HG03097 (cell line): Measurements from ENCODE around the gene TARDBP.
A peak's percentile ranks its signal among the peaks of the same experiment; 100 is the strongest.
"Not testable (repeated sequence)": the region's sequence is repeated elsewhere in the genome, so short reads cannot be mapped to it uniquely, and the experiment has no call there.

Experiments used
- ATAC-seq: cut with Tn5 transposase; IDR thresholded peaks from one replicate; pipeline ENCODE4 v1.9.1; 2021; ENCODE audit not compliant: unreplicated experiment, low FRiP score

TARDBP gene

DNA sequence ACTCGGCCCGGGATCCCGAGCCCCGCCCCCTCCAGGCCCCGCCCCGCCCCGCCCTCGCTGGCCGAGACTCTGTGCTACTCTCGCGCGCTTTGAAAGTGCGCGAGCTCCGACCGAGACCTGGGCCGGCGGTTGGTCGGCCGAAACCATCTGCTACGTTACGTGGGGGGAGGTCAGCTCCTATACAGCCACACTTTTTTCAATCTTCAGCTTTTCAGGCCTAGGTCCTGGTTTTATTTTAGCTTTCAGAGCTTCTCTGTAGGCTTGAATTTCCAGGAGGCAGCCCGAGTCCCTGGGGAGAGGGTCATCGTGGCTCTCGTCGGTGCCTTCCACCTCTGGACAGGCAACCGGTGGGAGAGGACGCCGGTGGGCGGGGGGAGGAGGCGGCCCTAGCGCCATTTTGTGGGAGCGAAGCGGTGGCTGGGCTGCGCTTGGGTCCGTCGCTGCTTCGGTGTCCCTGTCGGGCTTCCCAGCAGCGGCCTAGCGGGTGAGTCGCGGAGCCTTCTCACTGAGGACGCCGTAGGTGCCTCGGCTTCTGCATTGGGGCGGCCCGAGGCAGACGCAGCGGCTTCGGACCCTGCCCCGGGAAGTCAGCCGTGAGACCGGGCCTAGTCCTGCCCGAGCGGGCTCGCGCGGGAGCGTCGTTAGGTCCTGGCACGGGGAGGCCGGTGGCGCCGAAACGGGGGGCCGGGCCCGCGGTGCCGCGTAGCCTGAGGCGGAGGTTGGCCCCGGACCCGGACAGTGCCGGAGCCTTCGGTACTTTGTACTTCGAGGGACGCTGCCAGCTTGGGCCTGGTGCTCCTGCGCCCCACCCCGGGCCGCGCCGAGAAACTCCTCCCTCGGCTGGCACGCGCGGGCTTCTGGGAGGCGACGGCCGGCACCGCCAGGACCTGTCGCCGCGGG is at the start of gene TARDBP:
Gene TARDBP, plus strand, starts transcription at position 395 of the 900 bp plus-strand sequence. CDS start 1,074 bp downstream, outside the sequence.
- peak; percentile 82 for ATAC-seq

- no peak for ATAC-seq
Observed at GRCh38 chr1:10965546-10966226, 46.8 kb upstream of the TARDBP start.

DNA sequence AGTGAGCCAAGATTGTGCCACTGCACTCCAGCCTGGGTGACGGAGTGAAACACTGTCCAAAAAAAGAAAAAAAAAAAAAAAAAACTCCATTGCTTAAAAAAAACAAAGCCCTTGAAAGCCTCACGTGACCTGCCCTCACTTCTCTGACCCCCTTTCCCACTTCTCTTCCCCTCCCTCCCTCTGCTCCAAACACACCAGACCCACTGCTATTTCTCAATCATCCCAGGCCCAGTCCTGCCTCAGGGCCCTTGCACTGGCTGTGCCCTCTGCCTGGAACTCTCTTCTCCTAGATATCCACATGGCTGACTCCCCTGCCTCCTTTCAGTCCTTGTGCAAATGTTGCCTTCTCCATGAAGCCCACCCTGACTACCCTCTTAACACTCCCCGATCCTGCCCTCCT is 45.4 kb upstream of the TARDBP start:
- no peak for ATAC-seq

DNA sequence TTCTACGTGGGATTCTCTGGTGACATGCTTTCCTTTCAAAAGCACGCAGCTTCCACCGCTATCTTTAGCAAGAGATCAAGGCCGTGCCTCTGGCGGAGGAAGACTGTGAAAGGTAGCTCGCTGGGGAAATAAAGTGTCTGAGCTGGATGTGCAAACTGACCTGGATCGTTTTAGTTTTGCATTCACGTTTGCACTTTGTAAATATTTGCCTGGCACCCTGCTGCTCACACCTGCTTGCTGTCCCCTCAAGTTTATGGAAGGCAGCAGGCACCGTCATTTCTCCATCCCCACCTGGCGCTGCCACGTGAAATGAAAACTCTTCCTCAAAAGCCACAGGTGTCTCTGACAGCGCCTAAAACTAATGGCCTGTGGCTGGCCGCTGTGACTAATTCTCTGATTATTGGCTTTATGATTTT is 44.0 kb upstream of the TARDBP start:
- ATAC-seq = no peak

GRCh38 chr1:10969267-10969970 is 43.0 kb upstream of the TARDBP start:
- no peak for ATAC-seq

GRCh38 chr1:10969971-10970332 is 42.5 kb upstream of the TARDBP start:
- no peak for ATAC-seq

DNA sequence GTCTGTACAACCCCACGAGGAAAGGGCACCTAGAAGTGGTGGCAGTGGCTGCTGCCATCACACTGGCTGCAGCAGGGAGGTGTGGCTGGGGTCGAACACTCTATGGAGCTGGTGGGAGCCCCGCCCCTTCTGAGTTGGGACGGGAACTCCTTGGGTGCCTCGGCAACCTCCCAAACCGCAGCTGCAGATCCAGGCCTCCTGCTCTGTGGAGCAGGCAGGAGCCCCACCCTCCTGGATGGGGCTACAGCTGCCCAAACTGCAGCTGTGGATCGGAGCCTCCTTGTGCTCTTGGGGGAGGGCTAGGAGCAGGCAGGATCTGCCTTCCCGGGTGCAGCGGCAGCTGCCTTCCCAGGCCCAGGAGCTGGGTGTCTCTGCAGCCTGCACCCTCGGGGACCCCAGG is 38.9 kb upstream of the TARDBP start:
- no peak for ATAC-seq

- no peak for ATAC-seq
Observed at GRCh38 chr1:10973956-10974881, 38.2 kb upstream of the TARDBP start.

DNA sequence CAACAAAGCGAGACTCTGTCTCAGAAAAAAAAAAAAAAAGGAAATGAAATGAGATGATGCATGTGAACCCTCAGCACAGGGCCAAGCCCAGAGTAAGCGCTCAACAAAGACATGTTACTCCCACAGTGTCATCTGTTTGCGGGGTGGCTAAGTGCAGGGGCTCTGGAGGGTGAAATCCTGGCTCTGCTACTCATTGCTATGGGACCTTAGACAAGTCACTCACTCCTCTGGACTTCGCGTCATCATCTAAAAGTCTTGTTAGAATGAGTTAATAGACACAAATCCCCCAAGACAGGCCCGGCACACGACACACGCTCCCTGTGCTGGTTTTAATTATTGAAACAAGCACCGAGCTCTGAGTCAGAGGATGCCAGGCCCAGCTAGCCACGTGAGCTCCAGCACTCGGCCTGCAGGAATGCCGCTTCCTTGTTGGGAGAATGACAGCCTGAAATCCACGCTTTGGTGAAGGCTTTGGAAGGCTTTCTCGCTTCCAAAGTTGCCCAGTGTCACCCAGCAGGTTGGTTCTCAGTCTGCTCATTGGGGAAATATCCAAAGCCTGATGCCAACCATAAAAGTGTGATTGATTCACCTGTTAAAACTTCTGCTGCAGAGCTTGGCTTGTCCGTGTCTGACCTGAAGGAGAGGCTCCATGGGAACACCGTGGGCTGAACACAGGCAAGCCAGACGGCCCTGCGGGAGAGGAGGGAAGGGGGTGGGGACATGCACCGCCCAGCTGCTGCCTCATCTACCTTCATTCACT is 36.7 kb upstream of the TARDBP start:
- ATAC-seq = no peak

- ATAC-seq = no peak
Observed at GRCh38 chr1:10978719-10979118, 33.7 kb upstream of the TARDBP start.

DNA sequence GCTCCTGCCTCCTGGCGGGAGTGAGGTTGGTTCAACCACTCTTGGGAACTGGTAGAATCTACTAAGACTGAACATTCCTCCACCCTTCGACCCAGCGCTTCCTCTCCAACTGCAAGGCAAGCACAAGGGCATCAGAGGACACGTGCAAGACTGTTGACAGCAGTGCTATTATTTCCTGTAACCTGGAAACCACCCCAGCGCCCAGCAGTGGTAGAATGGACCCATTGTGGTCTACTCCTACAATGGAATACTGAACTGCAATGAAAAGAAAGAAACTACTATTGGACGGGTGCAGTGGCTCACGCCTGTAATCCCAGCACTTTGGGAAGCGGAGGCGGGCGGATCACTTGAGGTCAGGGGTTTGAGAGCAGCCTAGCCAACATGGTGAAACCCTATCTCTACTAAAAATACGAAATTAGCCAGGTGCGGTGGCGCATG is 33.0 kb upstream of the TARDBP start:
- ATAC-seq = no peak

DNA sequence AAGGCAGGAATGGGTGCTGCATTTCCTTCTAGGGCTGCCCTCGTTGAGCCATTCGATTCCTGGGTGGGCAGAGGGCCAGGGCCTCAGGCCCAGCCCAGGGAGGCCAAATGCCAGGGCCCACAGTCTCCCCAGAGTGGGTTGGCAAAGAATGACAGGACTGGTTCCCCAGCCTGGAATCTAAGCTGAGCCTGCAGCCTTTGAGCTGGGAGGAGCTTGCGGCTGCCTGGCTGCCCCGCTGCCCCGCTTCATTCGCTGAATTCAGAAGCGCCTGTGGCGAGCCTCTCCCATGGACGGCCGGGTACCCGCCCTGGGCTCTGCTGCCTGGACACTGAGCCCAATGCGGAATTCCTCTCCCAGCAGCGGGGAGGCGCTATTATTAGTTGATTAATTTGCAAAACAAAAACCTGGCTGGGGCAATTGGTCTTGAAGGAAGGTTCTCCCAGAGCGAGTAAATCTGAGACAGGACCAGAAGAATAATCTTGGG is 32.3 kb upstream of the TARDBP start:
- ATAC-seq = no peak

- no peak for ATAC-seq
Observed at GRCh38 chr1:10980841-10981727, 31.4 kb upstream of the TARDBP start.

DNA sequence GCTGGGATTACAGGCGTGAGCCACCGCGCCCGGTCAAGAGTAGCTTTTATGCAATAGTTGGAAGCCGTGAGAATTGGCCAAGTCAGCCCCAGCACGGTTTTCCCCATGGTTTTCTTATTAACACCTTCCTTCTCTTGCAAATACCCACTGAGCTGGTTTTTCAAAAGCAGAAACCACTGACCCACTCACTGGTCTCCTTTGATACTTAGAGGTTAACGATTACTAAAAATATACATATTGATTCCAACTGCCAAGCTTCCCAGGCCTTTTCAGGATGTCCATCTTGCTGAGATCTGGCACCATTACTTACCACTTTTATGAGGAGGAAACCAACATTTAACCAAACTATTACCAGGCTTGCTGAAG is 25.9 kb upstream of the TARDBP start:
- ATAC-seq = no peak

- no peak for ATAC-seq
Observed at GRCh38 chr1:10987840-10988417, 24.5 kb upstream of the TARDBP start.

GRCh38 chr1:10989095-10989494 is 23.4 kb upstream of the TARDBP start:
- ATAC-seq = no peak

DNA sequence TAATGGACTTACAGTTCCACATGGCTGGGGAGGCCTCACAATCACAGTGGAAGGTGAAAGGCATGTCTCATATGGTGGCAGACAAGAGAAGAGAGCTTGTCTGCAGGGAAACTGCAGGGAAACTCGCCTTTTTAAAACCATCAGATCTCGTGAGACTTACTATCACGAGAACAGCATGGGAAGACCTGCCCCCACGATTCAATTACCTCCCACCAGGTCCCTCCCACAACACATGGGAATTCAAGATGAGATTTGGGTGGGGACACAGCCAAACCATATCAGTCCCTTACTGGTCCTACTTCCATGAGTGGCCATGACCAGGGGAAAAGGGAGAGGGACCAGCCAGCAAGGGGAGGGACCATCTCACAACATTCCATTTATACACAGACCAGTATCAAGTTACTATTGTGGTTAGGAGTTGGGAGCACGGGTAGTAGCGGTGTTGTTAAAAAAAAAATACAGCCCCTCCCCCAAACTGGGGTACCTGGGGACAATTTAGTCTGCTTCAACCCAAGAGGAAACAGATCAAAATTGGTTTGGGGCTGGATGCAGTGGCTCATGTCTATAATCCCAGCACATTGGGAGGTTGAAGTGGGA is 22.4 kb upstream of the TARDBP start:
- ATAC-seq = not testable (repeated sequence)

DNA sequence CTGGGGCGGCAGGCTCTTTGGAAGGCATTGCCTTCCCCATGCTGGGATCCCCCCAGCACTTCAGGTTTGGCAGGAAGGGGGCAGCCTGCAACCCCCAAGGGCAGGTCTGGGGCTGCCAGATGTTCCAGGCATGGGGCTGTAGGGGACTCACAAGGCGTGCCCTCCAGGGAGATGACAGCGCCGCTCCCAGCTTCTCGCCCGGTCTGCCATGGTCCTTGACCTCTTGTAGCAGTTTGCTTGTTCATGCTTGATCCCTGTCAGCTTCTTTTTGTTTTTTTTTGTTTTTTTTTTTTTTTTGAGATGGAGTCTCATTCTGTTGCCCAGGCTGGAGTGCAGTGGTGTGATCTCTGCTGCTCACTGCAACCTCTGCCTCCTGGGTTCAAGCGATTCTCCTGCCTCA is 21.6 kb upstream of the TARDBP start:
- no peak for ATAC-seq
